Stimulated activated CD4-positive, alpha-beta T cell treated with anti-CD3 and anti-CD28 coated beads, Interleukin-2, amount 100 ng/mL, for 48 hours (primary cell): Measurements from ENCODE around the gene IRF2BP2.
"Not testable (repeated sequence)": the region's sequence is repeated elsewhere in the genome, so short reads cannot be mapped to it uniquely, and the experiment has no call there.

Source experiments
- DNase-seq, 2 donors: peaks; one replicate each; pipeline ENCODE4 v3.0.0-alpha.2; 2020

The IRF2BP2 gene

GRCh38 chr1:234610061-234610665 lies at the start of gene IRF2BP2:
TSS of gene IRF2BP2 (minus strand) at chr1:234610178. CDS start at chr1:234609494, 684 bp downstream.
- DNase-seq = peak; percentile 71 to 78

GRCh38 chr1:234659538-234659937 lies 49.6 kb upstream of the IRF2BP2 start:
- no peak for DNase-seq

GRCh38 chr1:234658138-234658537 lies 48.2 kb upstream of the IRF2BP2 start:
- no peak for DNase-seq

GRCh38 chr1:234656944-234657654 lies 47.1 kb upstream of the IRF2BP2 start:
- DNase-seq = peak in 1 of 2 donors; percentile 11

GRCh38 chr1:234656070-234656895 lies 46.3 kb upstream of the IRF2BP2 start:
- DNase-seq = no peak

- no peak for DNase-seq
Observed at GRCh38 chr1:234655328-234656069, 45.5 kb upstream of the IRF2BP2 start.

GRCh38 chr1:234654002-234654733 lies 44.2 kb upstream of the IRF2BP2 start:
- no peak for DNase-seq

- no peak for DNase-seq
Observed at GRCh38 chr1:234649432-234650081, 39.6 kb upstream of the IRF2BP2 start.

- DNase-seq = no peak
Observed at GRCh38 chr1:234647758-234648157, 37.8 kb upstream of the IRF2BP2 start.

- DNase-seq = no peak
Observed at GRCh38 chr1:234647245-234647644, 37.3 kb upstream of the IRF2BP2 start.

GRCh38 chr1:234645964-234646363 lies 36.0 kb upstream of the IRF2BP2 start:
- DNase-seq = no peak

GRCh38 chr1:234645474-234645953 lies 35.5 kb upstream of the IRF2BP2 start:
- no peak for DNase-seq

GRCh38 chr1:234644928-234645327 lies 35.0 kb upstream of the IRF2BP2 start:
- DNase-seq = no peak

- no peak for DNase-seq
Observed at GRCh38 chr1:234643850-234644134, 33.8 kb upstream of the IRF2BP2 start.

GRCh38 chr1:234643111-234643849 lies 33.3 kb upstream of the IRF2BP2 start:
- no peak for DNase-seq

- DNase-seq = no peak
Observed at GRCh38 chr1:234642428-234642827, 32.5 kb upstream of the IRF2BP2 start.

- no peak for DNase-seq
Observed at GRCh38 chr1:234639961-234640360, 30.0 kb upstream of the IRF2BP2 start.

GRCh38 chr1:234638832-234639799 lies 29.1 kb upstream of the IRF2BP2 start:
- DNase-seq = no peak

- DNase-seq = not testable (repeated sequence)
Observed at GRCh38 chr1:234634922-234635321, 24.9 kb upstream of the IRF2BP2 start.

GRCh38 chr1:234634387-234634786 lies 24.4 kb upstream of the IRF2BP2 start:
- DNase-seq = no peak
